ENCODE measurements around the gene DNAH3. TPM values are rescaled to one million over a fixed set of nuclear protein-coding genes. Genes with fewer than 3 reads are reported as not detected.

Gene DNAH3
- total and polyA plus RNA-seq, 2 of the 8 experiments (the other 6 are each of a cell fraction or from before 2014, with no cell fraction given) = 0.57 to 0.71 TPM

- POLR2A ChIA-PET (ENCODE audit: partially characterized antibody) = interaction anchor here (0.7 to 0.8 kb wide), 2 partner anchors 8 to 1131 kb away, joined by 3 read pairs; no protein-coding TSS in a partner anchor
- no peak overlapping the region for H3K27ac ChIP-seq (ENCODE audit: low read depth, low read length)
- CTCF ChIA-PET (ENCODE audit: partially characterized antibody) = interaction anchor here (0.7 to 1.8 kb wide), 5 partner anchors 12 to 131 kb away, joined by 3 to 5 read pairs (median 5); no protein-coding TSS in a partner anchor
- H3K4me3 ChIP-seq (ENCODE audit: extremely low read depth in 1 of 4, insufficient read depth in 2 of 4, low read depth in 3 of 4, low read length in 4 of 4) = no peak overlapping the region
- no peak overlapping the region for H2BK120ac ChIP-seq (replicated peaks; ENCODE audit: low read depth, low read length)
- H3K79me1 ChIP-seq (ENCODE audit: low read depth, low read length) = peaks cover 3% of the 10 kb centered on the region; the same call in 1 of the 2 replicates
- H3K23ac ChIP-seq (ENCODE audit: insufficient read length) = no peak overlapping the region
- FAIRE-seq (no peak), DNase-seq (ENCODE audit: low read depth in 1 of 2, low spot score in 2 of 2) (no peak)
- H3K27me3 ChIP-seq (replicated peaks in 1 of 4; ENCODE audit: control insufficient read depth in 3 of 4, extremely low read depth in 1 of 4, insufficient read depth in 3 of 4, low read length in 3 of 4) = no peaks in the 10 kb centered on the region
- peaks cover 13 to 74% (median 51%) of the 10 kb centered on the region in 4 experiments for H3K36me3 ChIP-seq (ENCODE audit: control insufficient read depth in 2 of 4, insufficient read depth in 4 of 4, low read length in 3 of 4)
- no peak overlapping the region for H2AK5ac ChIP-seq (ENCODE audit: low read depth, low read length)
- whole genome bisulfite sequencing, 2 experiments (ENCODE audit: extremely low coverage in 1 of 2, insufficient coverage in 1 of 2, insufficient read length in 1 of 2, insufficient replicate concordance in 2 of 2, low coverage in 1 of 2, low lambda C conversion rate in 2 of 2, missing lambda C conversion rate in 1 of 2) = 98% methylated on average over 5 of the region's 5 CpGs; no CpG with 5 or more reads in 1 of the 2 experiments
- H2BK5ac ChIP-seq (ENCODE audit: low read depth, low read length) = no peak overlapping the region
- H2BK12ac ChIP-seq (ENCODE audit: low read depth, low read length) = no peak overlapping the region
- no peak overlapping the region for H3K4me2 ChIP-seq (ENCODE audit: insufficient read depth in 1 of 2, low read depth in 2 of 2, low read length in 2 of 2)
- H3K9me3 ChIP-seq (ENCODE audit: insufficient read depth in 2 of 2, low read depth in 1 of 2, low read length in 1 of 2) = no peaks in the 10 kb centered on the region
- H2BK20ac ChIP-seq (ENCODE audit: low read length) = no peak overlapping the region
- no peak overlapping the region for H3K18ac ChIP-seq (ENCODE audit: extremely low read depth, low read length)
- no peak overlapping the region for H4K91ac ChIP-seq (replicated peaks; ENCODE audit: insufficient read length, low read length)
- H3K4me1 ChIP-seq (replicated peaks in 1 of 4; ENCODE audit: control insufficient read depth in 3 of 4, insufficient read depth in 4 of 4, low read length in 3 of 4) = no peaks in the 10 kb centered on the region
- no peaks in the 10 kb centered on the region for H3K23me2 ChIP-seq (ENCODE audit: low read depth, low read length)
- no peak overlapping the region for H3K14ac ChIP-seq (ENCODE audit: insufficient read length)
- H2AFZ ChIP-seq (ENCODE audit: low read length) = no peak overlapping the region
- H3K56ac ChIP-seq (replicated peaks; ENCODE audit: insufficient read length, low read depth, low read length) = no peak overlapping the region
- no peak overlapping the region for H2BK15ac ChIP-seq (ENCODE audit: low read length)
- no peak overlapping the region for H4K5ac ChIP-seq (ENCODE audit: insufficient read length, low read depth, low read length)
- no peak overlapping the region for H4K8ac ChIP-seq (ENCODE audit: extremely low read depth, insufficient read depth, low read length)
- H3K4ac ChIP-seq (replicated peaks; ENCODE audit: insufficient read length, low read depth, low read length) = no peak overlapping the region
- H3K9ac ChIP-seq (replicated peaks in 1 of 4; ENCODE audit: extremely low read depth in 1 of 4, low read depth in 3 of 4, low read length in 3 of 4) = no peak overlapping the region
- no peaks in the 10 kb centered on the region for H4K20me1 ChIP-seq (replicated peaks in 1 of 2; ENCODE audit: control insufficient read depth in 1 of 2, insufficient read depth in 2 of 2, low read length in 2 of 2)
- H3K79me2 ChIP-seq (ENCODE audit: control insufficient read depth in 1 of 2, insufficient read depth in 2 of 2, low read length in 2 of 2) = peaks cover 0 to 4% of the 10 kb centered on the region in 2 experiments; a peak in 1 of 4 replicates
- TF ChIP-seq, protein P1, sequence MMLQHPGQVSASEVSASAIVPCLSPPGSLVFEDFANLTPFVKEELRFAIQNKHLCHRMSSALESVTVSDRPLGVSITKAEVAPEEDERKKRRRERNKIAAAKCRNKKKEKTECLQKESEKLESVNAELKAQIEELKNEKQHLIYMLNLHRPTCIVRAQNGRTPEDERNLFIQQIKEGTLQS (IDR thresholded peaks at IDR 0.05; ENCODE audit: insufficient read depth, low read depth, low read length) = no peak
- TF ChIP-seq ASH2L (IDR thresholded peaks at IDR 0.05; ENCODE audit: low read length) = no peak
- no peak for TF ChIP-seq SUZ12 (IDR thresholded peaks at IDR 0.05; ENCODE audit: low read length)
- no peak for TF ChIP-seq POU5F1 (IDR thresholded peaks at IDR 0.05; ENCODE audit: low read depth, low read length)
- TF ChIP-seq KDM5A (IDR thresholded peaks at IDR 0.05; ENCODE audit: low read length) = no peak
- TF ChIP-seq CHD1 (IDR thresholded peaks at IDR 0.05; ENCODE audit: low read depth, low read length) = no peak
- TF ChIP-seq CEBPB (IDR thresholded peaks at IDR 0.05; ENCODE audit: low read depth, low read length) = no peak
- no peak for TF ChIP-seq GABPA (IDR thresholded peaks at IDR 0.05; ENCODE audit: borderline replicate concordance, insufficient read depth, low read length)
- TF ChIP-seq RXRA (IDR thresholded peaks at IDR 0.05; ENCODE audit: insufficient read depth, low read depth, low read length) = no peak
- no peak for TF ChIP-seq SRF (IDR thresholded peaks at IDR 0.05; ENCODE audit: low read depth, low read length)
- no peak for TF ChIP-seq POLR2AphosphoS5 (IDR thresholded peaks at IDR 0.05; ENCODE audit: low read depth, low read length)
- TF ChIP-seq TBP (IDR thresholded peaks at IDR 0.05; ENCODE audit: low read depth, low read length) = no peak
Observed at GRCh38 chr16:21169249-21169981, 18.8 kb upstream of the DNAH3 start.

Measured in H1 (cell line).